Left cardiac atrium (tissue), 4 donors: Measurements from ENCODE around the gene CD9. TPM values are rescaled to one million over a fixed set of nuclear protein-coding genes. Genes with fewer than 3 reads are reported as not detected.
A peak's percentile ranks its signal among the peaks of the same experiment; 100 is the strongest.
"Not testable (repeated sequence)": the region's sequence is repeated elsewhere in the genome, so short reads cannot be mapped to it uniquely, and the experiment has no call there.

Source experiments
- ATAC-seq, 2 donors: fragments of 200-7000 bp; cut with Tn5 transposase; one replicate each; pipeline ENCODE4 v1.9.1; 2020; ENCODE audit warnings: mild to moderate bottlenecking in 2 of 2, moderate library complexity in 2 of 2
- DNase-seq: peaks from one replicate; pipeline ENCODE4 v3.0.0-alpha.2; 2020
- intact Hi-C, 2 donors: fragments of 100-400 bp; cut with DNase I; formaldehyde crosslinking; loops; one replicate each; pipeline versions ENCODE4 v1.14.1 to v1.15.1; 2022 to 2023
- total RNA-seq, 2 donors: library from RNA; stranded (reverse); fragmentation: NEBNext Ultra II Directional; extraction: Animal tissue kit (Norgen Biotek cat#: 25700); gene quantifications; one replicate each; pipeline ENCODE4 v1.2.1, GENCODE V29; 2021
- donor health status: DM: no; HTN: yes; CAD: no.
- donor health status: DM: no; HTN: yes; CAD: no; lungs with severe emphysema.
- donor health status: DM: yes; HTN: yes; CAD: no.
- donor health status: Dilated cardiomyopathy.

The CD9 gene
- total RNA-seq, 2 donors from 2014 or later, result 55.1 to 167 TPM

DNA sequence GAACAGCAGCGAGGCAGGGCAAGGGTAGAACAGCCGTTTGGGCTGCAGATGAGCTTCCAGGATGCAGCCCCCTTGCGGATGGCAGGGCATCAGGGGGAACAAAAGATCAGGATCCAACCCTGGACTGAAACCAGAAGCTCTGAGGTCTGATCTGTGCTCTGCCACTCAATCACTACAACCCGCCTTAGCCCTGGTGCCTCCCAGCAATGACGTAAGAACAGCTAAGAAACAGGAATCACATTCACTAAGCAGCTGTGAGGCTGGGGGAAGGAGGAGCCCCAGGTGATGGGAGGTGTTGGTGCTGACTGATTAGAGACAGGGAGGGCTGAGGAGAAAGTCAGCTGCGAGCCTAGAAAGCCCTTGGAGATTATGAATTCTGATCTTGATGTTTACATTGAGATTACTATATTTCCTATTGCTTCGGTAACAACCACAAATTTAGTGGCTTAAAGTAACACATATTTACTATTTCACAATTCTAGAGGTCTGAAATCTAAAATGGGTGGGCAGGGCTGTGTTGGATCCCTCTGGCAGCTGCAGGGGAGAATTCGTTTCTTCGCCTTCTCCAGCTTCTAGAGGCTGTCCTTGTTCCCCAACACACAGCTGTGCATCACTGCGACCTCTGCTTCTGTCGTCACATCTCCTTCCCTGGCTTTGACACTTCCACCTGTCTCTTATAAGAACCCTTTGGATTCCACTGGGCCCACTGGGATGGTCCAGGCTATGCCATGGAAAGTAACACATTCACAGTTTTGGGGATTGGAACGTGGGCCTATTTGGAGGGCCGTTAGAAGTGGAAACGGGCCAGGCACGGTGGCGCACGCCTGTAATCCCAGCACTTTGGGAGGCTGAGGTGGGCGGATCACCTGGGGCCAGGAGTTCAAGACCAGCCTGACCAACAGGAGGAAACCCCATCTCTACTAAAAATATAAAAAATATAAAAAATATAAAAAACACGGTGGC lies 6.1 kb upstream of the CD9 start:
- intact Hi-C loops, result loop anchor here (2.0 to 5.0 kb wide), 2 partner anchors 91 to 127 kb away; no protein-coding TSS in a partner anchor
- ATAC-seq, result peak in 1 of 2 donors; percentile 67
- no peak for DNase-seq

DNA sequence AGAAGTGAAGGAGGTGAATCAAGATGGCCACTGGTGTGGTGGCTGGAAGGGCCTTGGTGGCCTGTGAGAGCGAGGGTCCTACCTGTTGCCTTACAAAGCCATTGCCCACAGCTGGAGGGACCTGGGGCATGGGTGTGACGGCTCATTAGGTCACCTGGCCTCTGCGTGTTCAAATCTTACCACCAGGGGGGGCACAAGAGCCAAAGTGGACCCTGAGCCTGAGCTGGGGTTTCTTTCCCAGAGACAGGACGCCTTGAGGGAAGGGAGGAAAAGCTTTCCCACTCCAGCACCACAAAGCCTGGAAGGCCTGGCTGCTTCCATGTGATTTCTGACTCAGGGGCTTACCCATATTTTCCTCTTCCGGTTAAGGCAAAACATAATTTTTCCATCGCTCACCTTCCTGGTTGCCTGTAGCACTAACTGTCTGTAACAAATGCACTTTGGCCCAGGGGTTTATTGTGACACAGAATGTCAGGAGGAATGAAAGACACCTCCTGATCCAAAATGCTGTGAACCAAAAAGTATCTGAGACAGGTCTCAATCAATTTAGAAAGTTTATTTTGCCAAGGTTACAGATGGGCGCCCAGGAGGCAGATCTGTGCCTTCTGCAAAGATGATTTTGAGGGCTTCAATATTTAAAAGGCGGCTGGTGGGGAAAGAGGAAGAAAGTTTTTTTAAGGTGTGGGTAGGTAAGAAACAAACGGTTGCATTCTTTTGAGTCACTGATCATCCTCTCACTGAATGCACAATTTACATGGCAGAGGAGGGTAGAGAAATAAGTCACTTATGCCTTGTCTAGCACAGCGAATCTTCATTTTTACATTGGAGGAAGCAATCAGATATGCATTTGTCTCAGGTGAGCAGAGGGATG lies 4.3 kb upstream of the CD9 start:
- DNase-seq (peak; percentile 86), ATAC-seq (peak; percentile 66 to 79)
- intact Hi-C loops, result loop anchor here in 1 of 2 donors (2.0 to 5.0 kb wide), 2 partner anchors 89 to 134 kb away; no protein-coding TSS in a partner anchor

DNA sequence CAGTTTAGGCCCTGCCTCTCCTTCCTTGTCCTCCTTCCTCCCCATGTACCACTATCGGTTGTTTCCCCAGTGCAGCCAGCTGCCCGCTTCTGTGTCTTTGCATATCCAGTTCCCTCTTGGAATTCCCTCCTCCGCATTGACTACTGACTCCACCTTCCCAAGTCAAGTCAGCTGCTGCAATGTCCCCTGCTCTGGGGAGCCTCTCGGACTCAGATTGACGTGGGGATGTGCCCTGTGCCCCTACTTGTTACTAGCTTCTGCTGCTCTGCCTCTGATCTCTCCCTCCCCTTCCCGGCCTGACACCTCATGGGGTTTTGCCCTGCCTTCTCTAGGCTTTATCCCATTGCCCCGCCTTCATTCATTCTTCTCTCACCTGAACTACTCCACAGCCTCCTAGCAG lies 2.1 kb upstream of the CD9 start:
- peak; percentile 33 for DNase-seq
- ATAC-seq, result no peak
- intact Hi-C loops, result loop anchor here (2.0 to 5.0 kb wide), 3 partner anchors 81 to 136 kb away; no protein-coding TSS in a partner anchor

DNA sequence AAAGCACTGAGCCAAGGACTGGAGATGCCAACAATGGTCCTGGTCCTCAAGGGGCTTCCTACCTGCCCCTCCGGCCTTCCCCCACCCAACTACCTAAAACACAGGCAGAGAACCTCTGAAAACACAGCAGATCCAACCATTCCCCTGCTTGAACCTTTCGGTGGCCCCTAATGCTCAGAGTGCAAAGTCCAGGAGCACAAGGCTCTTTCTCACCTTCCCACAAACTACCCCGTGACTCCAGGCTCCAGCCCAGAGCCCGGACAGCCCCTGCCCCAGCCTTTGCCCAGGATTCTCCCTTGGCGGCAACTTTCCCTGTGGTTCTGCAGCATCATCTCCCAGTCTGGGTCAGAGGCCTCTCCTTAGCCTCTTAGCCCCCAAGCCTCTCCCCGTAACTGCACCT lies 1.6 kb upstream of the CD9 start:
- ATAC-seq, result no peak
- intact Hi-C loops, result loop anchor here (2.0 to 5.0 kb wide), 3 partner anchors 80 to 136 kb away; no protein-coding TSS in a partner anchor
- DNase-seq, result peak; percentile 7

DNA sequence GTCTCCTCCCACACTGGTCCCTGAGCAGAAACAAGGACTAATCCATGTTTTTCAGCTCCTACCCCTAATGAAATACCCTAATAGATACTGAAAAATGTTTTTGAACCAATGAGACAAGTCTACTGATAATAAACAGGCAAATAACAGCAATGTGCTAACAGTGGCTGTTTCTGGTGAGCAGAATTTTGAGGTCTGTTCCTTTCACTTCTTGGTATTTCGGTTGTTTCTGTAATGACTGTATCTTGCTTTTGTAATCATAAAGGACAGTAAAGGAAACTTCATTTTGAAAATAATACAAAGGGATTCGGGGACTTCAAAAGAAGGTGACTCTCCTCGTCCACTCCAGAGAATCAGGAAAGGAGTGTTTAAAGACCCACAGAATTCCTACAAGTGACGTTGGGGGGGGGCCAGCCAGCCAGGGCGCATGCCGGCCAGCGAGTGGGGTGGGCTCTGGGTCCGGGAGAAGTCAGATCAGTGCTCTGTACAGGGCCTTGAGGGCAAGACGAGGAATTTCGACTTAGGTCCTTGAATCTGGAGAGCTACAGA lies 1.1 kb upstream of the CD9 start:
- ATAC-seq (no peak), DNase-seq (no peak)
- intact Hi-C loops, result loop anchor here (2.0 to 5.0 kb wide), 3 partner anchors 80 to 137 kb away; no protein-coding TSS in a partner anchor

DNA sequence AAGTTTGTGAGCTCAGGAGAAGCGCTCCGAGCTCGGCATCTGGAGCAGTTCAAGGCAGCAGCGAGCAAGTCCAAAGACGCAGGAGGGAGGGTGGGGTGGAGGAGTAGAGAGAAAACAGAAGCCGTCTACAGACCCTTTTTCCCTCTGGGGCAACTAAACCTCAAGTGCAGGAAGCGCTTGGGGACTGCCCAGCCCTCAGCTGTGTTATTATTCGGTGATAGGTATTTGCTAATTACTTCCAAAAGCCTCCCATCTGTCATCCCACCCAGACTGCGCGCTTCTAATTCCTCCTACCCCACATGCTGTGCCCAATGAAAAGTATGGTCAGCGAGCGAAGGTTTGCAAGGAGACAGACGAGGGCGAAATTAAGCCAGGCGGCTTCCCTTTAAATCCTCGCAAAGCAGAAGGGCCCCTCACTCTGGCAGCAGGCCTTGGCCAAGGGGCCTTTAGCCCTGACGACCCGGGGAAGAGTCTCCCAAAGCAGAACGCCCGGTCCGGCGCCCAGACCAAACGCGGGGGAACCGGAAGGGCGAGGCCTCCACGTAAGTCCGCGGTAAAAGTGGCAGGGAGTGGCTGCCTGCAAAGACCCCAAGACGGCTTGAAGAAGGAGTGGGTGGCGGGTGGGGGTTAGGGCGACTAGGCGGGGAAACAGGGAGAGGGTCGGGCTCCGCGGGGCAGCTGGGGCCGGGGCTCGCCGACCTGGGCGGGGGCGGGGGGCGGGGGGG lies 507 bp upstream of the CD9 start:
- DNase-seq, result peak; percentile 82
- intact Hi-C loops, result loop anchor here (2.0 to 5.0 kb wide), 3 partner anchors 79 to 137 kb away; no protein-coding TSS in a partner anchor
- peak; percentile 6 to 15 for ATAC-seq

DNA sequence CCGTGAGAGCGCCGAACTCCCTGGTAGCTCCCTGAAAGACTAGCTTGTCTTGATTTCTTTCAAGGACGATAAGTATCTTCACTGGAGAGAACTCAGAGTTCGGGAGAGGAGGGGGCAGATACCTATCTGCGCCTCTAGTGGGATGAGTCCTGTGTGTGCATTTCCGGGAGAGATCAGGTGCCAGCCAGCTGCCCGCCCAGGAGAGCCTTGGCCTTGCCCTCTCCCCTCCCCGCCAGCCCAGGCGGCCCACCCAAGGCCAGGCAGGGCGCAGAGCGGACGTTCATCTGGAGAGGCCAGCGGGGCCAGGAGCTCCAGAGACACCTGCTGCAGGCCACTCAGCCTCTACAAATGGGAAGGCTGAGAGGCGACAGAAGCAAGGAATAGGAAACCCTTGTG lies 1.0 kb downstream of the CD9 start:
- ATAC-seq (peak; percentile 7 to 34), DNase-seq (peak; percentile 42)
- intact Hi-C loops, result no loop called here

DNA sequence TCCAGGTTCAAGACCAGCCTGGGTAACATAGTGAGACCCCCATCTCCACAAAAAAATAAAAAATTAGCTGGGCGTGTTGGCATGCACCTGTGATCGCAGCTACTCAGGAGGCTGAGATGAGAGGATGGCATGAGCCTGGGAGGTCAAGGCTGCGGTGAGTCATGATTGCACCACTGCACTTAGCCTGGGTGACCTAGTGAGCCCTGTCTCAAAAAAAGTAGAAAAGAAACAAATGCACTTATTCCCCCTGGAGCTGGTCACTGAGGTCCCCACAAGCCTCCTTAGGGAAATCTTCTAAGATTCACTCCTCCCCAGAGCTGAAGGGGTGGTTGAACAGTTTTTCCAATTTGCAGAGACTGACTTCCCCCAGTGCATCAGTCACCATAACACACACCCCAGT lies 1.6 kb downstream of the CD9 start:
- intact Hi-C loops, result no loop called here
- no peak for ATAC-seq

DNA sequence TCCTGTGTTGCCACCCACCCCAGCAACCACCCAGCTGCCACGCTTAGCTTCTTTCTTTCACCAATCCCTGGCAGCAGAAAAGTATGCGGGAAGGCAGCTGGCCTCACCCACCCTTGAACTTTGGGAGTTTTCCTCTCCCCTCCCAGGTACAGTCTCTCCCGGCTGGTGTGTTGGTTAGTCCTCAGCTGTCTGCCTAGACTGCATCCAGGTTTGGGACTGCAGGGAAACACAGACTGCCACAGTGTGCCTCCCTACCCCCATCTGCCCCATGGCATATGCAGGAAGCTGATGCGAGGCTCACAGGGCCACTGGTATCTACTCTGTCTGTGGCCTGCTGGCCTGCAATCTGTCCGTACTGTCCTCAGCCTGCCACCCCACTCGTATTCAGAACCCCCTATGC lies 2.1 kb downstream of the CD9 start:
- ATAC-seq (no peak), DNase-seq (peak; percentile 24)
- intact Hi-C loops, result no loop called here

More for the DNA sequence above, 1.6 kb downstream of the CD9 start:
- peak; percentile 18 for DNase-seq

DNA sequence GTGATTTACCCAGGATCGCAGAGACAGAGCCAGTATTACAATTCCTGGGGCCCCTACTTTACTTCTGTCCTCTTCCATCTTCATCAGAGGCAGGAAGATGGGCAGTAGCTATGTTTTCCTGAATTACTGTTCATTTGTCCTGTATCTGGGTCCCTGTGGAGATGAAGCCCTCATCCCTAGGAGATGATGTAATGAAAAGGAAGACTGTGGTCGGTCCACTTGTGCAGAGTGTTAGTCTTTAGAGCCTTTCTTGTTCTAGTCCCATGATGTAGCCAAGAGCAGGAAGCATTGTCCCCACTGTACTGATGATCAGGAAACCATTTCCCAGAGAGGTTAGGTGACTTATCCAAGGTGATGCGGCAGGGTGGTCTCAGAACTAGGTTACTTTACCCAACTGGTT lies 2.6 kb downstream of the CD9 start:
- intact Hi-C loops, result no loop called here
- ATAC-seq (no peak), DNase-seq (peak; percentile 2)

DNA sequence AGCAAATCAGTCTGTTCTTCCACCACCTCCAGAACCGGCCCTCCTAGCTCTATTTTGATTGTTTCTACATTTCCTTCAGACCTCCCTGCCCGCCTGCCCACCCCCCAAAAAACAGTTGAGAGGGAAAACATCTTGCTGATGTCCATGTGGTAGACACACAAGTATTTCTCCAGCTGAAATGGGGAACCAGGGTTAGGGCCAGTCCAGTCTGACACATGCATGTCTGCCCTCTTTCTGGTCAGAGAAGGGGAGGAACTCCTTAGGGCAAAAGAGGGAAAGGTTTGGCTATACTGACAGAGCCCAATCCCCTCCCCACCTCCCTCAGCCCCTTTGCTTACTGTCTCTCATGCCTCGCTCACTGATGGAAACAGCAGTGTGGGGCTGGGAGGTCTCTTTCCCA lies 3.4 kb downstream of the CD9 start:
- DNase-seq, result no peak
- intact Hi-C loops, result no loop called here
- ATAC-seq, result no peak

DNA sequence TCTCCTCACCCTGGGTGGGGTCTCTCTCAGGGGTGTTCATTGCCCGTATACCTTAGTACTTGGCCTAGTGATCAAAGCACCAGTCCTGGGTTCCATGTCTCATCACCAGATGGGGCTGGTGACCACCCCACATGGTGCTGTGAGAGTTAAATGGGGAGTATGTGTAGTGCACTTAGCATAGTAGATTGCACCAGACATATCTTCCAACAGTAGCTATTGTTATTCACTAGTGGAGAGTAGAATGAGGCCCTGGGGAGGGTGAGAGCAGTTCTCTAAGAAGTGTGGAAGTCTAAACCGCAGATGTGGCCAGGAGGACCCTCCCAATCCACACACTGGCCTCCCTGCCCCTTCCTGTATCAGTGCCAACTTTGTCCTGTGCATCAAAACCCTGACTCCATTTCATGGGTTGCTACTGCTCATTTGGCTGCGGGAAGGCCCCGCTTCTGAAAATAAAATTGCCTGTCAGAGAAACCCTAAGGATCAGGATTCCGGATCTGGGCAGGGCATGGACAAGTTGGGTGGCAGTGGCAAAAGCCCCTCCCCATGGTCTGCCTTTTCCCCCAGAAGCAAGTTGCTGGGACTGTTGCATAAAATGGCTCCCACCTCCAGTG lies 4.4 kb downstream of the CD9 start:
- no peak for ATAC-seq
- intact Hi-C loops, result no loop called here

DNA sequence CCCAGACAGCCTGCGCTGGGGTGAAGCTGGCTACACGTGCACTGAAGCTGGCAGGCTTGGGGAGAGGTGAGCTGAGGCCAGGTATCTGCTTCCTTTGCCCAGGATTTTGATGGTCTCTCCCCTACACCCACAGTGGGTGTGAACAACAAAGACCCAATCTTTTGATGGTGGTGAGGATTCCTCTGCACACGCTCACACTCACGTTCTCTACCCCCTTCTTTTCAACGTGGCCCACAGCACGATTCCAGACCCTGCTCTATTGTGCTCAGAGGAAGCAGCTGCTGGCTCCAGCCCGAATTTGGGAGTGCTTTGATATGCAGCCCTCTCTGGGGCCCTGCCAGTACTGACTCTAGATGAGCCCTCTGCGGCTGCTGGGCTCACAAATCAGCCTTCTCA lies 4.9 kb downstream of the CD9 start:
- DNase-seq (peak; percentile 79), ATAC-seq (peak; percentile 57 to 59)
- intact Hi-C loops, result no loop called here

More for the DNA sequence above, 4.4 kb downstream of the CD9 start:
- peak; percentile 32 for DNase-seq

DNA sequence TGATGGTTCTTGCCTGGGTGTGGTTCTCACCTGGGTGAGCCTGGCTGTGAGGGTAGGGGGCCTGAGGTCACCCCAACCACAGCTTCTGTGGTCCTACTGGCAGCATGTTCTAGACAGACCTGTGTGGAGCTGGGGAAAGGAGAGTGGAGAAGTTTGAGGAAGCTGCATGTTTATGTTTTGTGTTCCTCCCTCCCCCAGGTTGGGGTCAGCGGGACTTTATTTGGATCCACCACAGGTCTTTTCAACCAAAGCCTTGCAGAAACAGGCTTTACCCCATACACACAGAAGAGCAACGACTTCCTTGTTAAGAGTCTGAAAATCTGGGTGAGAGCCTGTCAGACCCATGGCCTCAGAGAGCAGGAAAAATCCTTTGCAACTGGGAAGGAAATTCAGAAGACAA lies 5.6 kb downstream of the CD9 start:
- DNase-seq (no peak), ATAC-seq (no peak)
- intact Hi-C loops, result no loop called here

DNA sequence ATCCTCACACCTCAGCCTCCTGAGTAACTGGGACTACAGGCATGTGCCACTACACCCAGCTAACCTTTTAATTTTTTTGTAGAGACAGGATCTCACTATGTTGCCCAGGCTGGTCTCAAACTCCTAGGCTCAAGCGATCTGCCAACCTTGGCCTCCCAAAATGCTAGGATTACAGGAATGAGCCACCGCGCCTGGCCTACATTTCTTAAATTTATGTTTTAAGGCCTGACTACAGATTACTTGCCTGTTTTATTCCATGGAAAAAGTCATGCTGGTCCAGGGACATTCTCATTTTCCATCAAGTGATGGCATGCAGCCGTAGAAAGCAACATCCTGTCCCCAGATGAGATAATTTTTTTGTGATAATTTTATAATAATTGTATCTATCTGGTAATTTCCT lies 6.1 kb downstream of the CD9 start:
- DNase-seq (peak; percentile 32), ATAC-seq (peak in 1 of 2 donors; percentile 9)
- intact Hi-C loops, result no loop called here

DNA sequence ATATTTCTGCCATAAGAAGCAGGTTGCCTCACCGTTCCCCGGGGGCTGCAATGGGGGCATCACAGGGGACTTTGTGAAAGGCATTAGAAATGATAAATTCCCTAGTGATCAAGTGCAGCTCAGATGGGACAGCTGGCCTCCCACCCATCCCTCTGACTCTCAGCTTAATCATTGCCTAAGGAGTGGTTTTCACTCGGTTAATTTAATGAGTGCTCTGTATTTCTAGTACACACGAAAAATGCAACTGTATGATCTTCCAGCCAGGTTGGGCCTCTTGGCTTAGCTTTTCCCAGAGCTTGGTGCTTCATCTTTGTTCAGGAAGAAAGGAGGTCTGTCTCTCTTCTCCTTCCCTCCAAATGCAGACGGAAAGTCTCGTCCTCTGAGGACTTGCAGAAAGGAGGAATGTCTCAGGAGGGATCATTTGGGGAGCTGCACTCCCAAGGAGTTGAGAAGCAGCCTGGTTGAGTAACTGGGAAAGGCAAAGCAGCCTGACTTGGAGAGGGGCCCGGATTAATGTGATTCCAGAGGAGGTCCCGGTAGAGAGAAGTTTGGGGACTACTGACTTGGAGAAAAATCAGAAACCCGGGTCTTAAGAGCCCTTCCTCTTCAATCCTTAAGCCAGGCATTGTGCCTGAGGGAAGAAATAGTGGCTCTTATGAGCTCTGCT lies 7.2 kb downstream of the CD9 start:
- intact Hi-C loops, result no loop called here

DNA sequence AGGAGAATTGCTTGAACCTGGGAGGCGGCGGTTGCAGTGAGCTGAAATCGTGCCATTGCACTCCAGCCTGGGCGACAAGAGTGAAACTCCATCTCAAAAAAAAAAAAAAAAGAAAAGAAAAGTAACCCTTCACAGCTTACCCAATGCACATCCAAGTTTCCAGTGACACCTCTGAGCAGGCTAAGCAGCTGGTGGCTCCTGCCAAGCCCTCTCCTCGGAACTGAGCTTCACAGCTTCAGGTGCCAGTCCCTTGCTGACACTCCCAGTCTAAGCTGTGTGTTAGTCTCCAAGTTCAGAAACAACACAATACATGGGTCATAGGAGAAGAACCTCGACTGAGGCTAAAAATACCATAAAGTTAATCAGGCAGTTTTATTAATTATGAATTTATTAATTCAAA lies 7.9 kb downstream of the CD9 start:
- intact Hi-C loops, result no loop called here
- DNase-seq (no peak), ATAC-seq (no peak)

More for the DNA sequence above, 7.2 kb downstream of the CD9 start:
- peak in 1 of 2 donors; percentile 28 for ATAC-seq
- DNase-seq, result peak; percentile 23

DNA sequence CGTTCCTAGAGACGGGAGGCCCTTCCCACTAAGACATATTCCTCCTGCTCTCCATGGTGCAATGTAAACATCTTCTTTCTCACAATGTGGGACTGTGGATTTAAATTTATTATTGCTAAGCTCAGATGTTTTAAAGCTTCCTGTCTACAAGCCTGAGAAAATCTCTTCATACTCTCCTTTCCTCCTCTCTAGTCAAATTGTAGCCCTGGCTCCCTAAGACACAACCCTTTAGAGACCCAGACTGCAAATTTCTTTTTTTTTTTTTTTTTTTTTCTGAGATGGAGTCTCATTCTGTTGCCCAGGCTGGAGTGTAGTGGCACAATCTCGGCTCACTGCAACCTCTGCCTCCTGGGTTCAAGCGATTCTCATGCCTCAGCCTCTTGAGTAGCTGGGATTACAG lies 9.2 kb downstream of the CD9 start:
- intact Hi-C loops, DNase-seq, ATAC-seq: not testable (repeated sequence)
